NB4 (cell line): ENCODE measurements around the gene LDLRAD3.

Source experiments
- CTCF ChIP-seq: IDR thresholded peaks from one replicate; pipeline ENCODE4 v1.5.1; 2012; ENCODE audit warnings: low read depth, low read length
- POLR2A ChIP-seq: IDR thresholded peaks from 2 replicates; pipeline ENCODE4 v1.6.1; 2011; ENCODE audit warnings: mild to moderate bottlenecking; ENCODE audit not compliant: insufficient read length; ENCODE audit errors: extremely low read depth

- TF ChIP-seq POLR2A (no peak), CTCF (no peak)
These were observed 34.2 kb upstream of the LDLRAD3 start for GRCh38 chr11:35909511-35910265.
